PFSK-1 (cell line): ENCODE results near the gene TMEM273.

Source experiments
- FOXP2 ChIP-seq: optimal IDR thresholded peaks from 2 replicates; pipeline ENCODE3; 2011; ENCODE audit warnings: borderline replicate concordance, control low read depth, inconsistent platforms; ENCODE audit not compliant: insufficient read depth; ENCODE audit errors: extremely low read length, extremely low read depth
- POLR2AphosphoS5 ChIP-seq: IDR thresholded peaks from 2 replicates; pipeline ENCODE4 v1.6.1; 2012; ENCODE audit warnings: low read depth, mild to moderate bottlenecking, control low read depth, low read length, moderate library complexity
- SIN3A ChIP-seq: IDR thresholded peaks from 2 replicates; pipeline ENCODE4 v1.6.1; 2012; ENCODE audit warnings: mild to moderate bottlenecking, low read length, moderate library complexity, borderline replicate concordance; ENCODE audit not compliant: insufficient read depth
- TAF1 ChIP-seq: IDR thresholded peaks from 2 replicates; pipeline ENCODE4 v1.6.1; 2012; ENCODE audit warnings: low read length, control low read depth, borderline replicate concordance; ENCODE audit not compliant: insufficient read depth
- TF ChIP-seq, protein P1 (sequence below), 2 experiments: IDR thresholded peaks; 2 replicates each; pipeline versions ENCODE4 v1.6.1 to v1.8.0; 2011 to 2012; ENCODE audit warnings: low read depth in 2 of 2, low read length in 2 of 2, control low read depth in 1 of 2, inconsistent platforms in 1 of 2, mild to moderate bottlenecking in 1 of 2, moderate library complexity in 1 of 2; ENCODE audit not compliant: insufficient read depth in 1 of 2

Gene TMEM273

GRCh38 chr10:49183596-49184542 lies 4.3 kb downstream of the TMEM273 start:
- TF ChIP-seq, protein P1, sequence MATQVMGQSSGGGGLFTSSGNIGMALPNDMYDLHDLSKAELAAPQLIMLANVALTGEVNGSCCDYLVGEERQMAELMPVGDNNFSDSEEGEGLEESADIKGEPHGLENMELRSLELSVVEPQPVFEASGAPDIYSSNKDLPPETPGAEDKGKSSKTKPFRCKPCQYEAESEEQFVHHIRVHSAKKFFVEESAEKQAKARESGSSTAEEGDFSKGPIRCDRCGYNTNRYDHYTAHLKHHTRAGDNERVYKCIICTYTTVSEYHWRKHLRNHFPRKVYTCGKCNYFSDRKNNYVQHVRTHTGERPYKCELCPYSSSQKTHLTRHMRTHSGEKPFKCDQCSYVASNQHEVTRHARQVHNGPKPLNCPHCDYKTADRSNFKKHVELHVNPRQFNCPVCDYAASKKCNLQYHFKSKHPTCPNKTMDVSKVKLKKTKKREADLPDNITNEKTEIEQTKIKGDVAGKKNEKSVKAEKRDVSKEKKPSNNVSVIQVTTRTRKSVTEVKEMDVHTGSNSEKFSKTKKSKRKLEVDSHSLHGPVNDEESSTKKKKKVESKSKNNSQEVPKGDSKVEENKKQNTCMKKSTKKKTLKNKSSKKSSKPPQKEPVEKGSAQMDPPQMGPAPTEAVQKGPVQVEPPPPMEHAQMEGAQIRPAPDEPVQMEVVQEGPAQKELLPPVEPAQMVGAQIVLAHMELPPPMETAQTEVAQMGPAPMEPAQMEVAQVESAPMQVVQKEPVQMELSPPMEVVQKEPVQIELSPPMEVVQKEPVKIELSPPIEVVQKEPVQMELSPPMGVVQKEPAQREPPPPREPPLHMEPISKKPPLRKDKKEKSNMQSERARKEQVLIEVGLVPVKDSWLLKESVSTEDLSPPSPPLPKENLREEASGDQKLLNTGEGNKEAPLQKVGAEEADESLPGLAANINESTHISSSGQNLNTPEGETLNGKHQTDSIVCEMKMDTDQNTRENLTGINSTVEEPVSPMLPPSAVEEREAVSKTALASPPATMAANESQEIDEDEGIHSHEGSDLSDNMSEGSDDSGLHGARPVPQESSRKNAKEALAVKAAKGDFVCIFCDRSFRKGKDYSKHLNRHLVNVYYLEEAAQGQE (IDR thresholded peaks at IDR 0.05; ENCODE audit: insufficient read depth in 1 of 2, low read depth in 2 of 2, low read length in 2 of 2) = no peak
- no peak for TF ChIP-seq POLR2AphosphoS5
- no peak for TF ChIP-seq SIN3A
- no peak for TF ChIP-seq FOXP2
- no peak for TF ChIP-seq TAF1

DNA sequence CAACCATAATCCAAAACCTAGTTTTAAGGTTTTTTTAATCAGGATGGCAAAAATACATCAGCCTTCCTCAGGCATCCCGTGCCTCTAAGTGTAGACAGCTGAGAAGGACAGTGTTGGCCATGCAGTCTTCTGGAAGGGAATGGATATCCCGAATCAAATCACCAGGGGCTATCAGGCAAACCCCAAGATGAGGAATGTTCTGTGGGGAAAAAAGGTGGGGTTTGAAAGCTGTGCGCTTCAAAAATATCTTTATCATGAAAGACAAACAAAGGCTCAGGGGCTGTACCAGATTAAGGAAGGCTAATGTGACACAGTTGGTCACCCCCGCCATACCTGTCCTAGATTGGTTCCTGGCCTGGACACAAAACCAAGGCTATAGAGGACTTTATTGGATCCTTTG lies 5.4 kb downstream of the TMEM273 start:
- no peak for TF ChIP-seq TAF1
- no peak for TF ChIP-seq SIN3A
- TF ChIP-seq FOXP2 = no peak
- TF ChIP-seq, protein P1 (IDR thresholded peaks at IDR 0.05; ENCODE audit: insufficient read depth in 1 of 2, low read depth in 2 of 2, low read length in 2 of 2) = no peak
- no peak for TF ChIP-seq POLR2AphosphoS5

GRCh38 chr10:49180444-49180860 lies 7.7 kb downstream of the TMEM273 start:
- no peak for TF ChIP-seq FOXP2
- TF ChIP-seq SIN3A = no peak
- TF ChIP-seq POLR2AphosphoS5 = no peak
- no peak for TF ChIP-seq TAF1
- TF ChIP-seq, protein P1 (IDR thresholded peaks at IDR 0.05; ENCODE audit: insufficient read depth in 1 of 2, low read depth in 2 of 2, low read length in 2 of 2) = no peak

- TF ChIP-seq TAF1 (no peak), FOXP2 (no peak), SIN3A (no peak), POLR2AphosphoS5 (no peak)
- TF ChIP-seq, protein P1 (IDR thresholded peaks at IDR 0.05; ENCODE audit: insufficient read depth in 1 of 2, low read depth in 2 of 2, low read length in 2 of 2) = no peak
These were observed 8.3 kb downstream of the TMEM273 start for GRCh38 chr10:49179699-49180443.
